Esophagus (tissue), 2 donors: ENCODE results near the gene ZFP36L2. TPM values are rescaled to one million over a fixed set of nuclear protein-coding genes. Genes with fewer than 3 reads are reported as not detected.
A peak's percentile ranks its signal among the peaks of the same experiment; 100 is the strongest.

Experiments used
- H3K27ac ChIP-seq, 2 donors: one replicate each; pipeline ENCODE4 v1.5.1; 2013; ENCODE audit warnings: low read depth in 2 of 2, mild to moderate bottlenecking in 2 of 2, inconsistent platforms in 1 of 2, low read length in 1 of 2, moderate library complexity in 1 of 2
- H3K27me3 ChIP-seq, 2 donors: one replicate each; pipeline ENCODE4 v1.6.1; 2013; ENCODE audit warnings: low read length in 2 of 2, control low read depth in 1 of 2, mild to moderate bottlenecking in 1 of 2; ENCODE audit not compliant: insufficient read depth in 2 of 2, control insufficient read depth in 1 of 2
- H3K36me3 ChIP-seq, 2 donors: one replicate each; pipeline ENCODE4 v1.6.1; 2013; ENCODE audit warnings: low read length in 1 of 2; ENCODE audit not compliant: control insufficient read depth in 2 of 2, insufficient read depth in 2 of 2
- H3K4me1 ChIP-seq, 2 donors: one replicate each; pipeline ENCODE4 v1.6.1; 2013; ENCODE audit warnings: low read length in 1 of 2; ENCODE audit not compliant: control insufficient read depth in 2 of 2, insufficient read depth in 2 of 2
- H3K4me3 ChIP-seq, 2 donors: one replicate each; pipeline ENCODE4 v1.5.1; 2013; ENCODE audit warnings: low read length in 2 of 2, mild to moderate bottlenecking in 2 of 2, low read depth in 1 of 2, moderate library complexity in 1 of 2
- H3K9me3 ChIP-seq, 2 donors: one replicate each; pipeline ENCODE4 v1.6.1; 2013; ENCODE audit warnings: mild to moderate bottlenecking in 2 of 2, low read depth in 1 of 2, low read length in 1 of 2, moderate library complexity in 1 of 2; ENCODE audit not compliant: control insufficient read depth in 2 of 2, insufficient read depth in 1 of 2
- WGBS, 2 donors: extraction: QIAGEN DNeasy Blood & Tissue Kit; methylation state at CpG; one replicate each; pipeline ENCODE4 v1.1.7; 2013; 5-methylcytosine and 5-hydroxymethylcytosine counted together
- polyA plus RNA-seq, 2 donors: library from polyadenylated mRNA; stranded (reverse); fragments of 200-250 nt; gene quantifications; one replicate each; pipeline ENCODE4 v1.2.3, GENCODE V29; 2013
- donor health status: healthy with polysubstance abuse.
- donor health status: Bipolar disorder and iron deficiency.

ZFP36L2 gene
- polyA plus RNA-seq, 2 donors: 48.1 to 64.2 TPM

DNA sequence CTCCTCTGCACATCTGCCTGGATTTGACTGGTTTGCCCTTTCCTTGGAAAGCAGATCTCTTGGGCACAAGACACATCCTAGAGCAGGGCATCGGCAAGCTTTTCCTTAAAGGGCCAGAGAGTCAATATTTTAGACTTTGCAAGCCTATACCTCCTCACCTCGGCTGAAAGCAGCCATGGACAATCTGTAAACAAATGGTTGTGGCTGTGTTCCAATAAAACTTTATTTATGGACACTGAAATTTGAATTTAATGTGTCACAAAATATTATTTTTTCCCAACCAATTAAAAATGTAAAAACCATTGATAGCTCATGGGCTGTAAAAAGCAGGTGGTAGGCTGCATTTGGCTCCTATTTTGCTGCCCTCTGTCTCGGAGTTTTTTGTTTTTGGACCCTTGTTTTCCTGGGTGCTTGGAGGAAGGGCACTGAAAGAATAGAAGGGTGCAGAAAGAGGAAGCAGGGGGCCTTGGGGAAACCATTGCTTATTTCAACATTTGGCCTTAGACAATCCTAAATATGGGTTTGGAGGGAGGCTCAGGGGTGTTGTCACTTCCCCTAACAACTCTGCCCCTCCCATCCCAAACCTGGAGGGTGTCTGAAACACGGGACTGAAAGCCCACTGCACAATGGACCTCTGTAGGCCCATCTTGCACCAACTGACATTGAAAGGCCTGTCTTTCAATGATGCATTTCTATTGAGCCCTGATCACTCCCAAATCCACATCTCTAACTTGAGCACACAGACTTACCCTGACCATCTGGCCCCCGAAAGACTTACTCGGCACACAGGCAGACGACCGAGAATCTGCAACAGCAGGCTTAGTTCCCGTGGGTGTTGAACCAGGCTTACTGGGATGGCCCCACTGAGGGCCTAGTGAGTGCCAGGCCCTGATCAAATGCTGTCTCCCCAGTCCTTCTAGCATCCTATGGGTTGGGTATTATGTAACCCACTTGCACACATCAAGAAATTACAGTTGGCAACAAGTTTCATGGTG lies 7.1 kb upstream of the ZFP36L2 start:
- H3K36me3 ChIP-seq: peaks cover 4 to 5% of the 10 kb centered on the region in 2 donors
- no peak overlapping the region for H3K4me3 ChIP-seq
- H3K4me1 ChIP-seq: peaks cover 0 to 3% of the 10 kb centered on the region in 2 donors
- H3K9me3 ChIP-seq: no peaks in the 10 kb centered on the region
- no peaks in the 10 kb centered on the region for H3K27me3 ChIP-seq
- WGBS, 2 donors: 82 to 83% methylated on average over 9 of the region's 9 CpGs
- H3K27ac ChIP-seq: no peak overlapping the region

DNA sequence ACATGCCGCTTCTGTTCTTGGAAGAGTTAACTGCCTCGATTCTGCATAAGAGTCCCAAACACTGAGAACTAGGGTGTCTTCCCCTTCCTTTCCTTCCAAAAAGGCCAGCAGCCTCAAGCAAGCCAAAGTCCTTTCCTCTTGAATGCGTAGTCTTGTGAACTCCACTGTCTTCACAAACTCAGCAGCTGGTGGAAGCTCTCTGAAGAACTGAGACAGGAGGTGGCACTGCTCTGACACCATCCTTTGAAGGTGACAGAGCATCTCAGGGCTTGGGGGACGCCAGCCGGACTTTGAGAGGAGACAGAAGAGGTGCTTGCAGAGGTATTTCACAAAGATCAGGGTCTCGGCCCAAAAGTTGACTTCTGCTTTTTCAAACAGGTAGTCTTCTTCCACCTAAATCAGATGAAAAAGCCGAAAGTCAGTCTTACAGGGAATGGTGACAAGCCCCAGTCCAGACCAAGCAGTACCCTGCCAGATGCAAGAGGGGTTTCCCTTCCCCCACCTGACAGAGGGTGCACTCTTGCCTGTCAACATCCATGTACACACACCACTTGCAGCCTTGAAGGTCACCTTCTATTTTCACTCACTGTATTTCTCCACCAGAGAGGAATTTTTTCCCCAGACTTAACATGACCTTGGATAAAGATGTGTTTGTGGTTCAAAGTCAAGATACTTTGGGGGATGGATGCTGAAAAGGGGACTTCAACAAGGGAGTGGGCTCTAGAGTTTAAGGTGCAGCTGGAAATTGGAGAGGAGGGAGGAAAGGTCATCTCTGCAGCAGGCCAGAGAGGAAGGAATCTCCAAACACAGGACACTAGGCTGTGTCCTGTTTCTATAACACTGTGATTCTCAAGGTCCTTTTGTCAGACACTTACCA lies 4.8 kb upstream of the ZFP36L2 start:
- Histone ChIP-seq H3K9me3 (no peaks in the 10 kb centered on the region), H3K27ac (no peak overlapping the region), H3K4me1 (peaks cover 2 to 3% of the 10 kb centered on the region in 2 donors)

DNA sequence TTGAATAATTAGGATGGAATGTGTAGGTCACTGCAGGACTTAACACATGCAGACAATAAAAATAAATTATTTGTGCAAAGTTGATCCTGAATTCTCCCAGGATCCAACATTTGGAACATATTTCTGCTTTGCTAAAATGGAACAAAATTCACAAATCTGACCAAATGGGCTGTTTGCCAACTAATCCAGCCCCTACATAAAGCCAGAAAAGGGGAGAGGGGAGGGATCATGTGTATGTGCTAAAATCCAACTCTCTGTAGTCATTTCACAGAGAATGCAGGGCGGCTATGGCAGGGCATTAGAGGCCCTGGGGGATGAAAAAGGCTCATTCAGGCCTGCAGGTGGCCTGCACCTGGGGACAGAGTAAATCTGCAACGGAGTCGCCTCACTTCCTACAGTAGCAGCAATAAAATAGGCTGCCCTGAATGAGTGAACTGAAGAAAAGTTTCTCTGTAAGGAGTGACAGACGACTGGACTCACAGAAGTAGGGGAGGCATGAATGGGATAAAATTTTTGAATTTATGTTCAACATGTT lies 4.0 kb upstream of the ZFP36L2 start:
- H3K9me3 ChIP-seq: no peaks in the 10 kb centered on the region
- H3K4me1 ChIP-seq: peaks cover 2 to 3% of the 10 kb centered on the region in 2 donors
- no peak overlapping the region for H3K27ac ChIP-seq
- WGBS, 2 donors: 73 to 74% methylated on average over 4 of the region's 4 CpGs
- H3K27me3 ChIP-seq: no peaks in the 10 kb centered on the region
- no peak overlapping the region for H3K4me3 ChIP-seq
- peaks cover 4 to 6% of the 10 kb centered on the region in 2 donors for H3K36me3 ChIP-seq

More for the DNA sequence above, 4.8 kb upstream of the ZFP36L2 start:
- Histone ChIP-seq H3K4me3 (no peak overlapping the region), H3K27me3 (no peaks in the 10 kb centered on the region), H3K36me3 (peaks cover 4 to 5% of the 10 kb centered on the region in 2 donors)
- WGBS, 2 donors: 85 to 92% methylated on average over 7 of the region's 7 CpGs

DNA sequence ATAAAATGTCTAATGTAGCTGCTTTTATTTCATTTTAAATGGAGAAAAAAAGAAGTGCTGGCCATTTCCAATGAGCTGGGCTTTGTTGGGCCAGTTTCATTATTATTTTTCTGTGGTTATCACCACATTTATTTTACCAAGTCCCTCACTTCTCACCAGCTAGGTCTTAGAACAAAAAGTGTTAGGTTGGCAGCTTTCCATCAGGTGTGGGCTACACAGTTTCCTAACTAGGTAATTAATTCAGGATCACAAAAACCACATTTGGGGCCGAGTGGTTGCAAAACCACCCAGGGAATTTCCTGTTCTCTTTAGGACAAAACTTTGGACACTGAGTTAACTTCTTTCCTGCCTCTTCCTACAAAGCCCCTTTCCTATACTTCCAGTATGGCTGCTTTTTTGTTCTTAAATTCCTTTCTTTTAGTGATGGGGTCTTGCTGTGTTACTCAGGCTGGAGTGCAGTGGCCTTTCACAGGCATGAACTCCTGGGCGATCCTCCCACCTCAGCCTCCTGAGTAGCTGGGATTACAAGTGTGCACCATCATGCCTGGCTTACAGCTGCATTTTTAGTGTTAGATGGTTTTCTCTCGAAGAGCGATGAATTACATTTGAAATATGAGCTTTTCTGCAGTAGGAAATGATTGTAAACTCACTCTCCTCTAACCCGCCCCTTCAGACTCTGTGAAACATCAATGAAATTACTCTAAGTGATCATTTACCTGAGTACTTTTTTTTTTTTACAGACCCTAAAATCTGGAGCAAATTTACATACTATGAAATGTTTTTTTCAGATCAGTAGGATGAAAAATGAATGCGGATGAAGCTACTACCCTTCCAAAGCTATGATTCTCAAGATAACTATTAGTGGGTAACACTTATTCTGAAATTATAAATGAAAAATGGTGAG lies 2.6 kb upstream of the ZFP36L2 start:
- 32 to 37% methylated on average over 6 of the region's 6 CpGs for WGBS, 2 donors
- Histone ChIP-seq H3K36me3 (peaks cover 13 to 20% of the 10 kb centered on the region in 2 donors), H3K4me3 (no peak overlapping the region), H3K4me1 (peaks cover 2 to 3% of the 10 kb centered on the region in 2 donors), H3K27me3 (no peaks in the 10 kb centered on the region), H3K9me3 (no peaks in the 10 kb centered on the region), H3K27ac (peak overlapping the region; percentile 89 to 91)

- no peaks in the 10 kb centered on the region for H3K9me3 ChIP-seq
- no peaks in the 10 kb centered on the region for H3K27me3 ChIP-seq
- H3K4me3 ChIP-seq: no peak overlapping the region
- peak overlapping the region; percentile 89 to 91 for H3K27ac ChIP-seq
- H3K4me1 ChIP-seq: peaks cover 2 to 3% of the 10 kb centered on the region in 2 donors
- WGBS, 2 donors: 23 to 32% methylated on average over 2 of the region's 2 CpGs
- H3K36me3 ChIP-seq: peaks cover 14 to 21% of the 10 kb centered on the region in 2 donors
These were observed 1.9 kb upstream of the ZFP36L2 start for GRCh38 chr2:43228321-43228751.

DNA sequence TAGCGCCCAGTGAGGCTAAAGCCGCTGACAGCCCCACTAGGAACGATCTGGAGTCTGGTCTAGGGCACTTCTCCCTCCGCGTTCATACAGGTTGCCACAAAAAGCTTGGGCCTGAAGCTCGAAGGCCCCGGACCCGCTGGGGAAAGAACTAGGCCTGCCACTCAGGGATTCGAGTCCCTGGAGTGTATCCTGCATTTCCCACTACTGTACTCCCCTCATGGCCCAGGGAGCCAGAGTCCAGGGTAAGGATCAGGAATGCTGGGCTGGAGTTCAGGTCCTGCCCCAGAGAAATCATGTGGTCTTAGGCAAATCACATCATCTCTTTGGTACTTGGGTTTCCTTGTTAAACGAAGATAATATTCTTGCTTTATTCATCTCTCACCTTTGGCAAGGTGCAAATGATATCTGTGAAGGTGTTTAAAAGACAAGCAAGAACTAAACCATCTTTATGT lies 1.4 kb upstream of the ZFP36L2 start:
- Histone ChIP-seq H3K27me3 (no peaks in the 10 kb centered on the region), H3K27ac (peak overlapping the region; percentile 91 to 98)
- 2 to 4% methylated on average over 10 of the region's 10 CpGs for WGBS, 2 donors

DNA sequence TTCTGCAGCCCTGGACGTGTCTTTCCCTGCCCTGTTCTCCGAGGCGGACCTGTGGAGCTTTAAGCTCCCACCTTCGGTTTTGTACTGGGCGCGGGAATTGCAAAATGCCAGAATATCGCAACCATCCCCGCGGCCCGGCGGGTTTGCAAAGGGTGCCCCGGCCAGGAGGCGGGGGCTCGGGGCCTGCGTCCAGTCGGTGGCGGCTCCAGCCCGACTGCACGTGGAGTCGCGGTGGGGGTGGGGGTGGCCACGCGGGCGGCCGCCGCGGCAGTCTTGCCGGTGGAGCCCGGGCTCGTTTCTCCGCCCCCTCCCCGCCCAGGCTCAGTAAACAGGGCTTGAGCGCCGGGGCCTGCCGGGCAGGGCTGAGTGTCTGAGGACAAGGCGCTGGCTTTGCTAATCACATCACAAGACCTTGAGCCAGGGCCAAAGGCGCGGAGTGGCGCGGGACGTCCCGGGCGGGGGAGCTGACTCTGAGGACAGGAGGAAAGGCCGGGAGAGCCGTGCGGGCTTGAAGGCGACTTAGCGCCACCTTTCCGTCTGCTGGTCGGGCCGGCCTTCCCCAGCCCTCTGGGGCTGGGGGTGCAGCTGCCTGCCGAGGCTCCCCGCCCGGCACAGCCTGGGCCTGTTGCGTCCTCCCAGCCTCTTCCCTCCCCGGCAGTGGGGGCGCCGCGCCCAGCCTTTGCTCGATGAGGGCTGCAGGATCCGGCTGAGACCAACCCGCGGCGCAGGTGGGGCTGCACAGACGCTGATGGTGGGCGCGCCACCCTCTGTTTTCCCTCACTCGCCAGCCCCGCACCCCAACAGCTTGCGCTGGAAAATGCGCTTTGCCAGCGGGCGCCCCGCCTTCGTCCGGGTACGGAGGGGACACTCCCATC lies 786 bp upstream of the ZFP36L2 start:
- Histone ChIP-seq H3K27ac (peak overlapping the region; percentile 91 to 98), H3K27me3 (no peaks in the 10 kb centered on the region), H3K9me3 (no peaks in the 10 kb centered on the region), H3K4me3 (peak overlapping the region; percentile 59 to 99), H3K36me3 (peaks cover 12 to 17% of the 10 kb centered on the region in 2 donors), H3K4me1 (peaks cover 0 to 2% of the 10 kb centered on the region in 2 donors)
- WGBS, 2 donors: 0% methylated on average over 75 to 77 of the region's 77 CpGs

More for the DNA sequence above, 1.4 kb upstream of the ZFP36L2 start:
- peaks cover 2 to 3% of the 10 kb centered on the region in 2 donors for H3K4me1 ChIP-seq
- peaks cover 13 to 21% of the 10 kb centered on the region in 2 donors for H3K36me3 ChIP-seq
- no peaks in the 10 kb centered on the region for H3K9me3 ChIP-seq
- H3K4me3 ChIP-seq: peak overlapping the region; percentile 59 to 99
